NB4 (cell line): Measurements from ENCODE around the gene USP7.

Experiments
- DNase-seq: peaks from one replicate; pipeline ENCODE4 v3.0.0; 2010; ENCODE audit warnings: low read depth
- H3K4me3 ChIP-seq: one replicate; pipeline ENCODE4 v1.5.1; 2011; ENCODE audit warnings: mild to moderate bottlenecking, low read depth, low read length, moderate library complexity
- MYC ChIP-seq: IDR thresholded peaks from 2 replicates; pipeline ENCODE4 v1.6.1; 2011; ENCODE audit warnings: low read depth, low read length
- POLR2A ChIP-seq: IDR thresholded peaks from 2 replicates; pipeline ENCODE4 v1.6.1; 2011; ENCODE audit warnings: mild to moderate bottlenecking; ENCODE audit not compliant: insufficient read length; ENCODE audit errors: extremely low read depth
- TF ChIP-seq, protein P1 (sequence below): IDR thresholded peaks from 2 replicates; pipeline ENCODE4 v1.6.1; 2011; ENCODE audit warnings: low read depth, low read length
- TF ChIP-seq, protein P2 (sequence below): IDR thresholded peaks from one replicate; pipeline ENCODE4 v1.5.1; 2012; ENCODE audit warnings: low read depth, low read length

The USP7 gene

DNA sequence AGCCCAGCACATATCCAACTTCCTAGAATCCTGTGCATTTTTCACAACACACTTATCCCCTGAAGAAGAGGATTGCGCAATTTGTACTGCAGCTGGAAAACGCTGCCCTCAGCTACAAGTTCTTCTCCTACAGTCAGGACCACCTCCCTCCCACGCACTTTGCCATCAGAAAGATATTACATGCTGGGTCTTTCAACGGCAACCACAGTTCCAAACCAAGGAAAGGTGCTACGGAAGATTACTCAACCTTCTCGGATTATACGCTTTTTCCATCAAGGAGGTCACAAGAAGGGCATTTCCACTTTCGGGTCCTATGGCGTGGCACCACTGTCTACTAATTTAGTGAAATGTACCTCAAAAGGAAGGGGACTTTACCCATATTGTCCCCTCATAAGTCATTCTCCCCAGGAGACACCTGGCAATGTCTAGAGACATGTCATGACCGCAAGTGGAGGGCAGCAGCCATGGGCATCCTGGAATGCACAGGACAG is 35.2 kb downstream of the USP7 start:
- TF ChIP-seq, protein P1, sequence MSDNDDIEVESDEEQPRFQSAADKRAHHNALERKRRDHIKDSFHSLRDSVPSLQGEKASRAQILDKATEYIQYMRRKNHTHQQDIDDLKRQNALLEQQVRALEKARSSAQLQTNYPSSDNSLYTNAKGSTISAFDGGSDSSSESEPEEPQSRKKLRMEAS = no peak
- TF ChIP-seq, protein P2, sequence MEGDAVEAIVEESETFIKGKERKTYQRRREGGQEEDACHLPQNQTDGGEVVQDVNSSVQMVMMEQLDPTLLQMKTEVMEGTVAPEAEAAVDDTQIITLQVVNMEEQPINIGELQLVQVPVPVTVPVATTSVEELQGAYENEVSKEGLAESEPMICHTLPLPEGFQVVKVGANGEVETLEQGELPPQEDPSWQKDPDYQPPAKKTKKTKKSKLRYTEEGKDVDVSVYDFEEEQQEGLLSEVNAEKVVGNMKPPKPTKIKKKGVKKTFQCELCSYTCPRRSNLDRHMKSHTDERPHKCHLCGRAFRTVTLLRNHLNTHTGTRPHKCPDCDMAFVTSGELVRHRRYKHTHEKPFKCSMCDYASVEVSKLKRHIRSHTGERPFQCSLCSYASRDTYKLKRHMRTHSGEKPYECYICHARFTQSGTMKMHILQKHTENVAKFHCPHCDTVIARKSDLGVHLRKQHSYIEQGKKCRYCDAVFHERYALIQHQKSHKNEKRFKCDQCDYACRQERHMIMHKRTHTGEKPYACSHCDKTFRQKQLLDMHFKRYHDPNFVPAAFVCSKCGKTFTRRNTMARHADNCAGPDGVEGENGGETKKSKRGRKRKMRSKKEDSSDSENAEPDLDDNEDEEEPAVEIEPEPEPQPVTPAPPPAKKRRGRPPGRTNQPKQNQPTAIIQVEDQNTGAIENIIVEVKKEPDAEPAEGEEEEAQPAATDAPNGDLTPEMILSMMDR = no peak
- TF ChIP-seq MYC (no peak), POLR2A (no peak)
- no peak overlapping the region for H3K4me3 ChIP-seq
- DNase-seq = peak; percentile 41

DNA sequence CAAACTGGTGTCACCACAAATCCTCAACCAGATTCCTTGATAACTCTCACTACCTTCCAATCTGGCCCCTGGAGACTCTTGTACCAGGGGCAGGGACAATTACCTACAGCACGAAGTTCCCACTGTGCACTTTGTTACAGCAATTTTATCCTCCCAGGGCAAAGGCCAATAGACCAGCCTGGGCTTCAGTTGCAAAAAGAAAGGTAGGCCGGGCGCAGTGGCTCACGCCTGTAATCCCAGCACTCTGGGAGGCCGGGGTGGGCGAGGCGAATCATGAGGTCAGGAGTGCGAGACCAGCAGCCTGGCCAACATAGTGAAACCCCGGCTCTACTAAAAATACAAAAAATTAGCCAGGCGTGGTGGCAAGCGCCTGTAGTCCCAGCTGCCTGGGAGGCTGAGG is 36.9 kb downstream of the USP7 start:
- TF ChIP-seq, protein P1 = no peak
- no peak for TF ChIP-seq POLR2A
- TF ChIP-seq, protein P2 = no peak
- no peak for TF ChIP-seq MYC
- DNase-seq = no peak

DNA sequence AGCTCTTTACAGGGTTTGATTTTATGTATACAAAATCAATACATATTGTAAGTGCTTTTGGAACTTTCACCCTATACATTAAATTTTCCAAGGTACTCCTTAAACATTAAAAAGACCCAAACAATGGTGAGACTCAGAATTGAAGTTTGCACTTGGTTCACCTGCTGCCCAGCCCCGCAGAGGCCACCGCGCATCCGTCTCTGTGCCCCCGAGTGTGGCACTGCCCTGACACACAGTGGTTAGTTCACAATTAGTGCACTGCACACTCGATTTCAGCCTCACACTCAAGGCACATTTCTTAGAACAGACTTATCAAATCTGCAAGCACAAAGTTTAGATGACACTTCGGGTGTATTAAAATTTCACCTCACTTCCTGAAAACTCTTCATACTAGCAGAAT is 38.3 kb downstream of the USP7 start:
- TF ChIP-seq, protein P2 = no peak
- TF ChIP-seq, protein P1 = no peak
- no peak for TF ChIP-seq POLR2A
- TF ChIP-seq MYC = no peak
- DNase-seq = no peak
- H3K4me3 ChIP-seq = no peak overlapping the region

More for the DNA sequence above, 36.9 kb downstream of the USP7 start:
- H3K4me3 ChIP-seq = no peak overlapping the region

DNA sequence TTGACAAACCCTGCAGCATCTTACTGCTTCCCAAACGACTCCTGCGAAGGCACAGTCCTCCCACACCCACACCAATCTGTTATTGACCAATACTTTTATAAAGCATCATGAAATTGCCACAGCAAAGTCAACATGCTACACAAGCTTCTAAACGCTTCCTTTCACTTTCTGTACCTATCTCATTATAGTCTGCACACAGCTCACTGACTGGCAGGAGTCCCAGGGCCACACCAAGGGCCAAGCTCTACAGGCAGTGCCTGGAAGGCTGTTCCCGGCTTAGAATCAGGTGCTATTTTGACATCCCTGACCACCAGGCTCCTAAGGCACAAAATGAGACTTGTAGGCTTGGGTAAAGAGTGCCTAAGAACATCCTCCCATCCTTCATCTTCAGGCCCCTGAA is 39.5 kb downstream of the USP7 start:
- DNase-seq = no peak
- no peak overlapping the region for H3K4me3 ChIP-seq
- no peak for TF ChIP-seq MYC
- TF ChIP-seq, protein P2 = no peak
- no peak for TF ChIP-seq POLR2A
- TF ChIP-seq, protein P1 = no peak

DNA sequence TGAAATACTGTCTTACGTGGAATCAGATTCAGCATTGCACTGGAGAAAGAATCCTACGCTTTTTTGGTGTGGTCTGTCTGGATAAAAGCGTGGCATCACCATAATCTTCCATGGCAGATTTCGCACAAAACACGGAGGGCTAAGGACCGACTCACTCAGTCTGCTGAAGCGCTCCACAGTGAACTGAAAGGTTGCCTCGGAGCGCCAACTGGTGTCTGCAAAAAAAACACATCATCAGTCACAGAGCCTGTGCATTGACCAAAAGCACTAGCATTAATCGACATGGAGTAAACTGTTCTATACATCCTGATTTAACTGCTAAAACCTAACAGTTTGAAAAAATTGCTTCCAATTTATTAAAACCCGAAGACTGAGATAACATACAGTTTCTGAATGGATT is 40.5 kb downstream of the USP7 start:
- DNase-seq = no peak
- TF ChIP-seq POLR2A (no peak), MYC (no peak)
- TF ChIP-seq, protein P2 = peak; percentile 2
- TF ChIP-seq, protein P1 = no peak
- H3K4me3 ChIP-seq = no peak overlapping the region

DNA sequence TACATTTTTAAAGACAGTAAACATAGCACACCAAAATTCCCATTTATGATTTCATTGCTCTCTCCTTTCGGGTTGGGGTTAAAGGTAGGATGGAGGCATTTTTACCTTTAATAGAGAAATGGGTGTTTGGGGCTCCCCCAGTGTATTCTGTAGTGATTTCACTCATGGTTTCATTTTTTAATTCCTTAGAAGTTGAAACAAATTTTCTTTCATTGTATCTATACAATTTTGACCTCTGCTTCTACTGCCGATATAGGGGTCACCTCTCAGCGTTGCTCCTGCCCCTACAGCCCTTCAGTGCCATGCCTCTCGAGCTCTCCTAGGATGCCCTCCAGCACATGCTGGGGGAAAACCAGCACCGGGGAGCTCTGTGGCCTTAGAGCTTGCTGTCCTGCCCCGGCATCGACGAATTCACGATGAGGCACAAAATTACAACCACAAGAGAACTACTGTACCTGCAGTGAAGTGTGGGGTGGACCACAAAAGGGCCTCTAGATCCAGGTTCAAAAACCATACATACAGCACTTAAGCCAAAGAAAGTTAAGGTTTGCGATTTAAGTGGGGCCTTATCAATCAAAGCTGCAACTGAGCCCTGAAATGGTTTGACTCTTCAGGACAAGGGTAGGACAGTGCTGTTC is 42.2 kb downstream of the USP7 start:
- no peak for DNase-seq
- no peak overlapping the region for H3K4me3 ChIP-seq
- no peak for TF ChIP-seq MYC
- TF ChIP-seq POLR2A = no peak
- TF ChIP-seq, protein P2 = no peak
- TF ChIP-seq, protein P1 = no peak
